ENCODE measurements around the gene ASAP2.

ASAP2 gene

DNA sequence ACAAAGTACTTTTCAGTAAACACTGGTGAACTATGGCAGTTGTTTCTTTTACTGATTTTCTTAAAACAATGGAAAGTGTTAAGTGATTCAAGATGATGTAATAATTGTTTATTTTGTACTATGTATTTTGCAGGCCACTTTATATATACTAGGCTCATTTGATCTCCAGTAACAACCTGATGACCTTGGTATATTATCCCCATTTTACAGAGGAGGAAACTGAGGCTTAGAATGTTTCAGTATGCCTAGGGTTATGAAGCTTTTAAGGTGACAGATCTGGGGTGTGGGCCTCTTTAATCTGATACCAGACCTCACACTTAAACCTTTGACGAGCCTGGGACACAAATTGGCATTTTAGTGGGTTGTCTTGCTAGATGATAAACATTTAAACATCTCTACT, 153.5 kb downstream of the ASAP2 start:
- no peak overlapping the region for H3K4me2 ChIP-seq (ENCODE audit: insufficient read depth, low read length, poor library complexity, severe bottlenecking)
- no peak overlapping the region for H2BK12ac ChIP-seq (ENCODE audit: low read length)
- no CpG with 5 or more reads among the region's 1 CpG for WGBS, 2 donors (ENCODE audit: extremely low coverage in 2 of 2, insufficient read length in 2 of 2, insufficient replicate concordance in 1 of 2)
- no peak overlapping the region for H2BK5ac ChIP-seq (ENCODE audit: low read length)
- peaks cover 6 to 17% of the 10 kb centered on the region in 2 donors for H3K4me1 ChIP-seq (ENCODE audit: control insufficient read depth in 2 of 2, insufficient read depth in 1 of 2, low read depth in 1 of 2, low read length in 2 of 2)
- no peak overlapping the region for H3K14ac ChIP-seq (ENCODE audit: low read length)
- H4K8ac ChIP-seq (ENCODE audit: low read depth, low read length), result no peak overlapping the region
- H3K27me3 ChIP-seq (ENCODE audit: control insufficient read depth in 3 of 3, insufficient read depth in 3 of 3, low read depth in 1 of 3, low read length in 3 of 3), result no peaks in the 10 kb centered on the region
- no peak overlapping the region for H2BK120ac ChIP-seq (ENCODE audit: low read depth, low read length)
- DNase-seq (ENCODE audit: low spot score), result no peak
- no peak overlapping the region for H3K23ac ChIP-seq (ENCODE audit: low read depth, low read length, poor library complexity)
- H2BK15ac ChIP-seq (ENCODE audit: low read length), result no peak overlapping the region
- H3K4ac ChIP-seq (ENCODE audit: low read length), result no peak overlapping the region
- no peaks in the 10 kb centered on the region for H3K9me3 ChIP-seq (replicated peaks in 1 of 2; ENCODE audit: control insufficient read depth in 2 of 2, insufficient read depth in 1 of 2, low read depth in 1 of 2, low read length in 2 of 2)
- no peak overlapping the region for H2AK5ac ChIP-seq (ENCODE audit: low read depth, low read length)
- H4K91ac ChIP-seq (ENCODE audit: low read depth, low read length, poor library complexity), result no peak overlapping the region
- peaks cover 24 to 90% of the 10 kb centered on the region in 2 donors for H3K36me3 ChIP-seq (replicated peaks in 1 of 2; ENCODE audit: control insufficient read depth in 2 of 2, insufficient read depth in 2 of 2, low read length in 2 of 2)
- H3K4me3 ChIP-seq (ENCODE audit: low read length in 2 of 2), result no peak overlapping the region
- no peak overlapping the region for H3K18ac ChIP-seq (ENCODE audit: low read length)
- no peak overlapping the region for H3K27ac ChIP-seq (replicated peaks; ENCODE audit: low read length)
- H2AFZ ChIP-seq (ENCODE audit: low read length), result no peak overlapping the region
- no peak overlapping the region for H3K9ac ChIP-seq (ENCODE audit: low read depth, low read length, poor library complexity)
- no peaks in the 10 kb centered on the region for H3K79me1 ChIP-seq (ENCODE audit: low read depth, low read length)

DNA sequence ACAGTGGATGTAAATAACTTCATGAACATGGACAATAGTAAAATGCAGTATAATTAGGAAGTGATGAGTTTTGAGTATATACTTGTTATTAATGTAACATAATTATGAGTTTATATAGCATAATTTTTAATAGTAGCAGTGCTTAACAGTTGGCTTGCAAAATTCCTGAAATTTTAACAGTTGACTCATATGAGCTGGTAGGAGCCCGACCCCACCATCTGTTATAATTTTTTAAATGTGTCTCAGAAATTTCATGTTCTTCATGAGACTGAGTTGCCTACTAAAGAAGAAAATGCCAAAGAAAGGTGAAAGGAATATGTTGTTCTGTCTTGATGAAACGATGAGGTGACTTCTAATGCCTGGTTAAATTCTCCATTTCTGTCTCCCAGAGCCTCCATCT, 154.1 kb downstream of the ASAP2 start:
- Histone ChIP-seq H3K23ac (ENCODE audit: low read depth, low read length, poor library complexity) (no peak overlapping the region), H4K91ac (ENCODE audit: low read depth, low read length, poor library complexity) (no peak overlapping the region), H2AK5ac (ENCODE audit: low read depth, low read length) (no peak overlapping the region), H3K4me1 (ENCODE audit: control insufficient read depth in 2 of 2, insufficient read depth in 1 of 2, low read depth in 1 of 2, low read length in 2 of 2) (peaks cover 6 to 12% of the 10 kb centered on the region in 2 donors), H3K36me3 (replicated peaks in 1 of 2; ENCODE audit: control insufficient read depth in 2 of 2, insufficient read depth in 2 of 2, low read length in 2 of 2) (peaks cover 30 to 93% of the 10 kb centered on the region in 2 donors), H3K9me3 (replicated peaks in 1 of 2; ENCODE audit: control insufficient read depth in 2 of 2, insufficient read depth in 1 of 2, low read depth in 1 of 2, low read length in 2 of 2) (no peaks in the 10 kb centered on the region), H3K27me3 (ENCODE audit: control insufficient read depth in 3 of 3, insufficient read depth in 3 of 3, low read depth in 1 of 3, low read length in 3 of 3) (no peaks in the 10 kb centered on the region), H3K9ac (ENCODE audit: low read depth, low read length, poor library complexity) (no peak overlapping the region), H2BK12ac (ENCODE audit: low read length) (no peak overlapping the region), H3K4me2 (ENCODE audit: insufficient read depth, low read length, poor library complexity, severe bottlenecking) (no peak overlapping the region), H3K79me1 (ENCODE audit: low read depth, low read length) (no peaks in the 10 kb centered on the region), H3K4ac (ENCODE audit: low read length) (no peak overlapping the region), H2BK15ac (ENCODE audit: low read length) (no peak overlapping the region), H3K27ac (replicated peaks; ENCODE audit: low read length) (no peak overlapping the region), H3K4me3 (ENCODE audit: low read length in 2 of 2) (no peak overlapping the region), H4K8ac (ENCODE audit: low read depth, low read length) (no peak overlapping the region), H3K14ac (ENCODE audit: low read length) (no peak overlapping the region), H2BK5ac (ENCODE audit: low read length) (no peak overlapping the region), H3K18ac (ENCODE audit: low read length) (no peak overlapping the region), H2AFZ (ENCODE audit: low read length) (no peak overlapping the region), H2BK120ac (ENCODE audit: low read depth, low read length) (no peak overlapping the region)
- WGBS, 2 donors (ENCODE audit: extremely low coverage in 2 of 2, insufficient read length in 2 of 2, insufficient replicate concordance in 1 of 2), result no CpG with 5 or more reads among the region's 2 CpGs
- no peak for DNase-seq (ENCODE audit: low spot score)

GRCh38 chr2:9364373-9364772, 157.8 kb downstream of the ASAP2 start:
- H3K4me2 ChIP-seq (ENCODE audit: insufficient read depth, low read length, poor library complexity, severe bottlenecking), result no peak overlapping the region
- no peak overlapping the region for H3K18ac ChIP-seq (ENCODE audit: low read length)
- no peak overlapping the region for H3K23ac ChIP-seq (ENCODE audit: low read depth, low read length, poor library complexity)
- DNase-seq (ENCODE audit: low spot score), result no peak
- H3K4me3 ChIP-seq (ENCODE audit: low read length in 2 of 2), result no peak overlapping the region
- H2AK5ac ChIP-seq (ENCODE audit: low read depth, low read length), result no peak overlapping the region
- no peaks in the 10 kb centered on the region for H3K27me3 ChIP-seq (ENCODE audit: control insufficient read depth in 3 of 3, insufficient read depth in 3 of 3, low read depth in 1 of 3, low read length in 3 of 3)
- no peak overlapping the region for H2AFZ ChIP-seq (ENCODE audit: low read length)
- WGBS, 2 donors (ENCODE audit: extremely low coverage in 2 of 2, insufficient read length in 2 of 2, insufficient replicate concordance in 1 of 2), result no CpG with 5 or more reads among the region's 4 CpGs
- H3K4ac ChIP-seq (ENCODE audit: low read length), result no peak overlapping the region
- no peak overlapping the region for H2BK5ac ChIP-seq (ENCODE audit: low read length)
- no peak overlapping the region for H3K27ac ChIP-seq (replicated peaks; ENCODE audit: low read length)
- peaks cover 33 to 98% of the 10 kb centered on the region in 2 donors for H3K36me3 ChIP-seq (replicated peaks in 1 of 2; ENCODE audit: control insufficient read depth in 2 of 2, insufficient read depth in 2 of 2, low read length in 2 of 2)
- H4K8ac ChIP-seq (ENCODE audit: low read depth, low read length), result no peak overlapping the region
- H3K14ac ChIP-seq (ENCODE audit: low read length), result no peak overlapping the region
- H3K4me1 ChIP-seq (ENCODE audit: control insufficient read depth in 2 of 2, insufficient read depth in 1 of 2, low read depth in 1 of 2, low read length in 2 of 2), result no peaks in the 10 kb centered on the region
- H2BK120ac ChIP-seq (ENCODE audit: low read depth, low read length), result no peak overlapping the region
- no peaks in the 10 kb centered on the region for H3K9me3 ChIP-seq (replicated peaks in 1 of 2; ENCODE audit: control insufficient read depth in 2 of 2, insufficient read depth in 1 of 2, low read depth in 1 of 2, low read length in 2 of 2)
- no peaks in the 10 kb centered on the region for H3K79me1 ChIP-seq (ENCODE audit: low read depth, low read length)
- no peak overlapping the region for H2BK15ac ChIP-seq (ENCODE audit: low read length)
- no peak overlapping the region for H4K91ac ChIP-seq (ENCODE audit: low read depth, low read length, poor library complexity)
- no peak overlapping the region for H2BK12ac ChIP-seq (ENCODE audit: low read length)
- H3K9ac ChIP-seq (ENCODE audit: low read depth, low read length, poor library complexity), result no peak overlapping the region

- no peak overlapping the region for H3K4me2 ChIP-seq (ENCODE audit: insufficient read depth, low read length, poor library complexity, severe bottlenecking)
- H3K4me1 ChIP-seq (ENCODE audit: control insufficient read depth in 2 of 2, insufficient read depth in 1 of 2, low read depth in 1 of 2, low read length in 2 of 2), result no peaks in the 10 kb centered on the region
- H2BK15ac ChIP-seq (ENCODE audit: low read length), result no peak overlapping the region
- DNase-seq (ENCODE audit: low spot score), result no peak
- H4K8ac ChIP-seq (ENCODE audit: low read depth, low read length), result no peak overlapping the region
- no peak overlapping the region for H3K4ac ChIP-seq (ENCODE audit: low read length)
- no peak overlapping the region for H4K91ac ChIP-seq (ENCODE audit: low read depth, low read length, poor library complexity)
- H3K18ac ChIP-seq (ENCODE audit: low read length), result no peak overlapping the region
- H3K36me3 ChIP-seq (replicated peaks in 1 of 2; ENCODE audit: control insufficient read depth in 2 of 2, insufficient read depth in 2 of 2, low read length in 2 of 2), result peaks cover 31 to 98% of the 10 kb centered on the region in 2 donors
- WGBS, 2 donors (ENCODE audit: extremely low coverage in 2 of 2, insufficient read length in 2 of 2, insufficient replicate concordance in 1 of 2), result no CpG with 5 or more reads among the region's 4 CpGs
- no peak overlapping the region for H3K9ac ChIP-seq (ENCODE audit: low read depth, low read length, poor library complexity)
- H2BK12ac ChIP-seq (ENCODE audit: low read length), result no peak overlapping the region
- H3K79me1 ChIP-seq (ENCODE audit: low read depth, low read length), result no peaks in the 10 kb centered on the region
- H3K9me3 ChIP-seq (replicated peaks in 1 of 2; ENCODE audit: control insufficient read depth in 2 of 2, insufficient read depth in 1 of 2, low read depth in 1 of 2, low read length in 2 of 2), result no peaks in the 10 kb centered on the region
- H2AK5ac ChIP-seq (ENCODE audit: low read depth, low read length), result no peak overlapping the region
- no peak overlapping the region for H3K23ac ChIP-seq (ENCODE audit: low read depth, low read length, poor library complexity)
- no peak overlapping the region for H3K27ac ChIP-seq (replicated peaks; ENCODE audit: low read length)
- H2BK120ac ChIP-seq (ENCODE audit: low read depth, low read length), result no peak overlapping the region
- no peak overlapping the region for H3K14ac ChIP-seq (ENCODE audit: low read length)
- H3K27me3 ChIP-seq (ENCODE audit: control insufficient read depth in 3 of 3, insufficient read depth in 3 of 3, low read depth in 1 of 3, low read length in 3 of 3), result no peaks in the 10 kb centered on the region
- no peak overlapping the region for H2AFZ ChIP-seq (ENCODE audit: low read length)
- no peak overlapping the region for H3K4me3 ChIP-seq (ENCODE audit: low read length in 2 of 2)
- H2BK5ac ChIP-seq (ENCODE audit: low read length), result no peak overlapping the region
These were observed 158.3 kb downstream of the ASAP2 start for GRCh38 chr2:9364791-9365497.
